Smooth muscle cell (in vitro differentiated cells): ENCODE data around the gene RNF41. TPM values are rescaled to one million over a fixed set of nuclear protein-coding genes. Genes with fewer than 3 reads are reported as not detected.

ENCODE experiments used
- DNase-seq: peaks from one replicate; lab custom pipeline; 2025; ENCODE audit not compliant: unreplicated experiment; lab: John Stamatoyannopoulos, UW
- H2AFZ ChIP-seq: fragments of 200-600 bp; sonication (generic); 2 replicates; pipeline ENCODE4 v1.6.0; 2016; ENCODE audit warnings: antibody characterized with exemption, low read depth, mild to moderate bottlenecking
- H3F3A ChIP-seq: fragments of 200-600 bp; sonication (generic); 2 replicates; pipeline ENCODE4 v1.6.0; 2017; ENCODE audit warnings: antibody characterized with exemption, low read depth
- H3K27ac ChIP-seq: fragments of 200-600 bp; sonication (generic); 2 replicates; pipeline ENCODE4 v1.5.1; 2016; ENCODE audit warnings: low read depth, mild to moderate bottlenecking
- H3K27me3 ChIP-seq: fragments of 200-600 bp; sonication (generic); 2 replicates; pipeline ENCODE4 v1.6.1; 2016; ENCODE audit warnings: low read depth, mild to moderate bottlenecking
- H3K36me3 ChIP-seq: fragments of 200-600 bp; sonication (generic); 2 replicates; pipeline ENCODE4 v1.5.1; 2016; ENCODE audit warnings: low read depth
- H3K4me1 ChIP-seq: fragments of 200-600 bp; sonication (generic); 2 replicates; pipeline ENCODE4 v1.5.1; 2016; ENCODE audit warnings: low read depth
- H3K4me2 ChIP-seq: fragments of 200-600 bp; sonication (generic); 2 replicates; pipeline ENCODE4 v1.6.0; 2016; ENCODE audit warnings: mild to moderate bottlenecking
- H3K4me3 ChIP-seq: fragments of 200-600 bp; sonication (generic); 2 replicates; pipeline ENCODE4 v1.5.1; 2016; ENCODE audit warnings: mild to moderate bottlenecking
- H3K79me2 ChIP-seq: fragments of 200-600 bp; sonication (generic); 2 replicates; pipeline ENCODE4 v1.6.0; 2016; ENCODE audit warnings: low read depth, mild to moderate bottlenecking
- H3K9ac ChIP-seq: fragments of 200-600 bp; sonication (generic); 2 replicates; pipeline ENCODE4 v1.6.0; 2016; ENCODE audit warnings: low read depth
- H3K9me3 ChIP-seq: fragments of 200-600 bp; sonication (generic); replicated peaks from 2 replicates; pipeline ENCODE4 v1.5.1; 2016; ENCODE audit warnings: low read depth
- H4K20me1 ChIP-seq: fragments of 200-600 bp; sonication (generic); 2 replicates; pipeline ENCODE4 v1.6.0; 2016; ENCODE audit warnings: low read depth
- WGBS: methylation state at CpG from one replicate; pipeline ENCODE4 v1.1.7; 2016; ENCODE audit warnings: low lambda C conversion rate; 5-methylcytosine and 5-hydroxymethylcytosine counted together
- polyA plus RNA-seq: library from polyadenylated mRNA; unstranded; fragments of >200 nt; fragmentation: Nextera tagmentation; extraction: Ambion mirVana; gene quantifications from 2 replicates; pipeline ENCODE4 v1.2.1, GENCODE V29; 2016
- total RNA-seq: library from RNA; depleted of rRNA; stranded (reverse); fragments of >200 nt; gene quantifications from 2 replicates; pipeline ENCODE4 v1.2.3, GENCODE V29; 2014
- TF ChIP-seq, protein P1 (sequence below): fragments of 200-600 bp; sonication (generic); IDR thresholded peaks from 2 replicates; pipeline ENCODE4 v1.5.1; 2017; ENCODE audit warnings: borderline replicate concordance, mild to moderate bottlenecking, antibody characterized with exemption; ENCODE audit not compliant: insufficient read depth, poor library complexity, severe bottlenecking

The RNF41 gene
- total and polyA plus RNA-seq, 2 experiments from 2014 or later, result 19.4 to 46.1 TPM

DNA sequence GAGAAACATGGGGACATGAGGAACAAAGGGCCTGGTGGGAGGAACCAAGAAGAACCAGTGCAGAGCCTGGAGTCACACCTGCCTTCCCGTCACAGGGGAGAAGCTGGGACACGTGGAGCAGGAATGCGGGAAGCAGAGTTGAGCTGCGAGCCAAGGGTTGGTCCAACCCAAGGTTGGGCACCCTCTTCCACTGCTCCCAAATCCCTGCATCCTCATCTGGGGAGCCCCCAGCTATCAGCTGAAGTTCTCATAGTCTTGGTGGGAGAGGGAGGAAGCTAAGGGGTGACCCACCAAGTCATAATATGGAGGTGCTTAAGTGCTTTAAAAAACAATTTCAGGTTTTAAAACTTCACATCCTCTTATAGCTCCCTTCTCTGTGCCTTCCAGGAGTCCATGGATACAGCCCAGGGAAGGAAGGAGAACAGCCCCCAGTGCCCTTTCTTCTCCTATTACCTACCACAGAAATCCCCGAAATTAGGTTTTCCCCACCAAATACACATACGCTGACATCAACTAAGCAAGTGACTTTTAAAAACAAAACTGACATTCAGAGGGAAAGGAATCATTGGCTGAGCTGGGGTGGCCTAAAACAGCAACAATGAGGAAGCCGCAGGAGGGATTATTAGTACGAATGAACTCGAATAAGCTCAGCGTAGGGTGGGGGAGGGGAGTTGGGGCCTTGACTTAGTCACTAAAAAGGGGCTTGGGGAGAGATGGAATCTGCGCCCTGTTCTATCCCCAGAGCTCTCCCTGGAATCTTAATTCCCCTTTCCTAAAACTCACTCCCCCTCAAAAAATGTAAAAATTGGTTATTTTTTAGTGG lies 59.0 kb downstream of the RNF41 start:
- Histone ChIP-seq H2AFZ (no peak overlapping the region), H4K20me1 (peaks cover 56% of the 10 kb centered on the region), H3K27ac (peak overlapping the region; percentile 82), H3K9ac (no peak overlapping the region), H3K4me3 (no peak overlapping the region), H3K79me2 (peaks cover 30% of the 10 kb centered on the region), H3K27me3 (no peaks in the 10 kb centered on the region), H3F3A (peaks cover 59% of the 10 kb centered on the region), H3K9me3 (no peaks in the 10 kb centered on the region), H3K36me3 (no peaks in the 10 kb centered on the region), H3K4me2 (no peak overlapping the region), H3K4me1 (peaks cover 35% of the 10 kb centered on the region)
- TF ChIP-seq, protein P1, sequence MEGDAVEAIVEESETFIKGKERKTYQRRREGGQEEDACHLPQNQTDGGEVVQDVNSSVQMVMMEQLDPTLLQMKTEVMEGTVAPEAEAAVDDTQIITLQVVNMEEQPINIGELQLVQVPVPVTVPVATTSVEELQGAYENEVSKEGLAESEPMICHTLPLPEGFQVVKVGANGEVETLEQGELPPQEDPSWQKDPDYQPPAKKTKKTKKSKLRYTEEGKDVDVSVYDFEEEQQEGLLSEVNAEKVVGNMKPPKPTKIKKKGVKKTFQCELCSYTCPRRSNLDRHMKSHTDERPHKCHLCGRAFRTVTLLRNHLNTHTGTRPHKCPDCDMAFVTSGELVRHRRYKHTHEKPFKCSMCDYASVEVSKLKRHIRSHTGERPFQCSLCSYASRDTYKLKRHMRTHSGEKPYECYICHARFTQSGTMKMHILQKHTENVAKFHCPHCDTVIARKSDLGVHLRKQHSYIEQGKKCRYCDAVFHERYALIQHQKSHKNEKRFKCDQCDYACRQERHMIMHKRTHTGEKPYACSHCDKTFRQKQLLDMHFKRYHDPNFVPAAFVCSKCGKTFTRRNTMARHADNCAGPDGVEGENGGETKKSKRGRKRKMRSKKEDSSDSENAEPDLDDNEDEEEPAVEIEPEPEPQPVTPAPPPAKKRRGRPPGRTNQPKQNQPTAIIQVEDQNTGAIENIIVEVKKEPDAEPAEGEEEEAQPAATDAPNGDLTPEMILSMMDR, result no peak
- no peak for DNase-seq
- WGBS, result 72% methylated on average over 11 of the region's 11 CpGs

DNA sequence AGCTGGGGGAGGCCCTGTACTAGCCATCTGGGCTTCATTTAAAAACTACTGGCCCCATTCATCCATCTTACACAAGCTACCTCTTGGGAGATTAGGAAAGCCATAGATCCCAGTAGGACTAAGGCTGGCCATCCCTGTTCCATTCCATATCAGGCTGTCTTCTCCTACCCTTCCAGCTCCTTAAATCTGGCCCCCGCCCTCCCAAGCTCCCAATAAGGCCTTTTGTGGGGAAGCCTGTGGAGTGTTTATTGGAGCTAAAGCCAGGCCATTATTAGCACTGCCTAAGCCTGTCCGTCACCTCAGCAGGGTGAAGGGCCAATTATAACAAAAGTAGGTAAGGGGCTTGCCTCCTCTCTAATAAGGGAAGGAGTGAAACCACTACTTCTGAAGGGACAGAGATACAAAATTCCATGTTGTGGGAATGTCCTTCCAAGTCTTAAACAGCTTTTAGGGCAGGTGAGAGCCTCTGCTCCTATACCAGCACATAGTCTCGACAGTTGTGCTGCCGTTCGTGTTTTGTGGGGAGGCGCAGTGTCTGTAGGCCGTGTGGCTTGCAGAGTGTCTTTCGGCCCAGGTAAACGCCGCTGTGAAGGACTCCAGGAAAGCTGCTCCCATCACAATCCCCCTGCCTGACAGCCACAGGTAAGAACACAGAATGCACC lies 59.9 kb downstream of the RNF41 start:
- Histone ChIP-seq H3F3A (peaks cover 59% of the 10 kb centered on the region), H3K4me2 (peak overlapping the region; percentile 100), H3K79me2 (peaks cover 30% of the 10 kb centered on the region), H3K9ac (no peak overlapping the region), H3K36me3 (no peaks in the 10 kb centered on the region), H3K4me3 (no peak overlapping the region), H4K20me1 (peaks cover 56% of the 10 kb centered on the region), H3K9me3 (no peaks in the 10 kb centered on the region), H3K27me3 (no peaks in the 10 kb centered on the region), H2AFZ (no peak overlapping the region), H3K27ac (peak overlapping the region; percentile 82), H3K4me1 (peaks cover 40% of the 10 kb centered on the region)
- TF ChIP-seq, protein P1, result no peak
- DNase-seq, result no peak
- 92% methylated on average over 10 of the region's 10 CpGs for WGBS

DNA sequence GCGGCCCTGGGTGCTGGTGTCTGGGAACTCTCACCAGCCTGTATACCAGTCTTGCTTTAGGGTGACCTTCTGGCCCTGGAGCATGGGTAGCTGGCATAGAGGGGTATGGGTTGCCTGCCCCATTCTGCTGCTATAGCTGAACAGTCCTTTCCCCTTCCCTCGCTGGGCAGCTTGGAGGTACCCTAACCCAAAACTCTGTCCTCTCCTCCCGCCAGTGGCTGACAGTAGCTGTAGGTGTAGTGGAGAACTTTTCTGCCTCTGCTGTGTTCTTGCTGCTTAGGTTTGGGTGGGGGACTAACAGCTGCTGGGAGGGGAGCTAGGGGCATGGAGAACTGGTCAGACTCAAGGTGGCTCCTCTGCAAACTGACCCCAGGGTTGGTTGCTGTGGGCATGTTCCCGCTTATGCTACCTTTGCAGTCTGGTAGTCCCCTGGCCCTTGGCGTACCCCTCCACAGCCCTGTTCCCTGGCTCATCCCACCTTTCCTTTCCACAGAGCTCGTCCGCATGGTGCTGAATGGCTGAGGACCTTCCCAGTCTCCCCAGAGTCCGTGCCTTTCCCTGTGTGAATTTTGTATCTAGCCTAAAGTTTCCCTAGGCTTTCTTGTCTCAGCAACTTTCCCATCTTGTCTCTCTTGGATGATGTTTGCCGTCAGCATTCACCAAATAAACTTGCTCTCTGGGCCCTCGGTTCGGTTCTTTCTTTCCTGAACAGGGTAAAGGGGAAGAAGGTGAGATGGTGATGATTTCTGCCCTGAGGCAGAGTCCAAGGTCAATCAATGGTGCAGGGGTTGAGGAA lies 60.6 kb downstream of the RNF41 start:
- Histone ChIP-seq H2AFZ (no peak overlapping the region), H3K4me3 (peak overlapping the region; percentile 90), H3K9me3 (no peaks in the 10 kb centered on the region), H3K27me3 (no peaks in the 10 kb centered on the region), H3K4me1 (peaks cover 42% of the 10 kb centered on the region), H3K27ac (peak overlapping the region; percentile 82), H4K20me1 (peaks cover 56% of the 10 kb centered on the region), H3K4me2 (peak overlapping the region; percentile 100), H3K9ac (peak overlapping the region; percentile 95), H3K36me3 (no peaks in the 10 kb centered on the region), H3F3A (peaks cover 58% of the 10 kb centered on the region), H3K79me2 (peaks cover 30% of the 10 kb centered on the region)
- TF ChIP-seq, protein P1, result no peak
- no peak for DNase-seq
- 84% methylated on average over 11 of the region's 11 CpGs for WGBS
